ENCODE data around the gene EML1. TPM values are rescaled to one million over a fixed set of nuclear protein-coding genes. Genes with fewer than 3 reads are reported as not detected.

Gene EML1
- total RNA-seq, 1 experiment from 2014 or later, result 12.0 TPM

- Histone ChIP-seq H3K36me3 (ENCODE audit: low read depth, low read length) (no peaks in the 10 kb centered on the region), H3F3A (ENCODE audit: low read length, unreplicated experiment) (no peaks in the 10 kb centered on the region), H3K9ac (ENCODE audit: low read length) (no peak overlapping the region), H4K20me1 (ENCODE audit: low read length) (no peaks in the 10 kb centered on the region), H3K27ac (ENCODE audit: low read length) (no peak overlapping the region), H3K9me3 (ENCODE audit: low read length) (no peaks in the 10 kb centered on the region), H3K4me1 (ENCODE audit: insufficient read depth, low read length) (peaks cover 27% of the 10 kb centered on the region), H3K4me2 (ENCODE audit: low read length) (no peak overlapping the region), H3K79me2 (ENCODE audit: low read length) (no peaks in the 10 kb centered on the region), H3K27me3 (ENCODE audit: low read length) (no peaks in the 10 kb centered on the region), H2AFZ (ENCODE audit: low read length) (no peak overlapping the region), H3K9me2 (replicated peaks; ENCODE audit: low read length) (no peaks in the 10 kb centered on the region), H3K4me3 (ENCODE audit: low read length) (no peak overlapping the region)
- BruUV-seq (replicated peaks), result no TSS peak
- TF ChIP-seq EZH2phosphoT487 (IDR thresholded peaks at IDR 0.05; ENCODE audit: borderline replicate concordance, low read length) (no peak), CTCF (conservative IDR thresholded peaks at IDR 0.05; ENCODE audit: low read depth, low read length) (no peak), EZH2 (IDR thresholded peaks at IDR 0.05; ENCODE audit: low read length, unreplicated experiment) (no peak)
- no peak for DNase-seq
- intact Hi-C loops (cut with micrococcal nuclease), result no loop called here
- ChIA-PET POLR2A (ENCODE audit: unreplicated experiment) (no interaction called here), CTCF (no interaction called here)
- no peak for ATAC-seq
Measured at GRCh38 chr14:99780690-99781089, 12.5 kb upstream of the EML1 start.

DNA sequence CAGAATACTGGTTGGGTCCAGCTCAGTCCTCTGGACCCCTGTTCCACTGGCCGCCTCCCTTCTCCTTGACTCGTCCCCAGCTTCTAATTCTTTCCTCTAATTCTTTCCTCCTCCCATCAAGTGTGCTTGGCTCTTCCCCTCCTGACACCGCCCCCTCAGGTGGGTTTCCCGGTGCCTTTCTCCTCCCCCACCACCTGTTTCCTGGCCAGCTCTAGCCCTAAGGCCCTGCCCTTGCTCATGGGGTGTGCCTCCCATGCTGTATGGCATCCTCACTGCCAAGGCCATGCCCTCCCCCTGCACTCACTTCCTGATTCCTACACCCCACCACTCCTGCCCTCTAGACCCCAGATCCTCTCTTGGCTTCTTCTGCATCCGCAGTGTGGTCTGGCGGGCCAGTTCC, 12.1 kb upstream of the EML1 start:
- no peaks in the 10 kb centered on the region for H3K36me3 ChIP-seq (ENCODE audit: low read depth, low read length)
- H3K79me2 ChIP-seq (ENCODE audit: low read length), result no peaks in the 10 kb centered on the region
- intact Hi-C loops (cut with micrococcal nuclease), result no loop called here
- H3K27ac ChIP-seq (ENCODE audit: low read length), result no peak overlapping the region
- H2AFZ ChIP-seq (ENCODE audit: low read length), result no peak overlapping the region
- no peaks in the 10 kb centered on the region for H3F3A ChIP-seq (ENCODE audit: low read length, unreplicated experiment)
- no peak overlapping the region for H3K4me3 ChIP-seq (ENCODE audit: low read length)
- H3K4me2 ChIP-seq (ENCODE audit: low read length), result no peak overlapping the region
- H3K9me3 ChIP-seq (ENCODE audit: low read length), result no peaks in the 10 kb centered on the region
- H4K20me1 ChIP-seq (ENCODE audit: low read length), result no peaks in the 10 kb centered on the region
- ATAC-seq (no peak), DNase-seq (no peak)
- H3K27me3 ChIP-seq (ENCODE audit: low read length), result no peaks in the 10 kb centered on the region
- no TSS peak for BruUV-seq (replicated peaks)
- ChIA-PET POLR2A (ENCODE audit: unreplicated experiment) (no interaction called here), CTCF (no interaction called here)
- H3K4me1 ChIP-seq (ENCODE audit: insufficient read depth, low read length), result peaks cover 27% of the 10 kb centered on the region
- H3K9ac ChIP-seq (ENCODE audit: low read length), result no peak overlapping the region
- TF ChIP-seq EZH2 (IDR thresholded peaks at IDR 0.05; ENCODE audit: low read length, unreplicated experiment) (no peak), CTCF (conservative IDR thresholded peaks at IDR 0.05; ENCODE audit: low read depth, low read length) (no peak), EZH2phosphoT487 (IDR thresholded peaks at IDR 0.05; ENCODE audit: borderline replicate concordance, low read length) (no peak)
- H3K9me2 ChIP-seq (replicated peaks; ENCODE audit: low read length), result no peaks in the 10 kb centered on the region

GRCh38 chr14:99781853-99782610, 11.2 kb upstream of the EML1 start:
- Histone ChIP-seq H3K79me2 (ENCODE audit: low read length) (no peaks in the 10 kb centered on the region), H3K9me2 (replicated peaks; ENCODE audit: low read length) (no peaks in the 10 kb centered on the region), H3K9me3 (ENCODE audit: low read length) (no peaks in the 10 kb centered on the region), H3K4me1 (ENCODE audit: insufficient read depth, low read length) (peaks cover 20% of the 10 kb centered on the region), H3K36me3 (ENCODE audit: low read depth, low read length) (no peaks in the 10 kb centered on the region), H3F3A (ENCODE audit: low read length, unreplicated experiment) (no peaks in the 10 kb centered on the region), H3K27ac (ENCODE audit: low read length) (no peak overlapping the region), H3K4me3 (ENCODE audit: low read length) (no peak overlapping the region), H3K9ac (ENCODE audit: low read length) (no peak overlapping the region), H3K4me2 (ENCODE audit: low read length) (no peak overlapping the region), H4K20me1 (ENCODE audit: low read length) (no peaks in the 10 kb centered on the region), H2AFZ (ENCODE audit: low read length) (no peak overlapping the region), H3K27me3 (ENCODE audit: low read length) (no peaks in the 10 kb centered on the region)
- no peak for DNase-seq
- ChIA-PET POLR2A (ENCODE audit: unreplicated experiment) (no interaction called here), CTCF (no interaction called here)
- BruUV-seq (replicated peaks), result no TSS peak
- TF ChIP-seq EZH2phosphoT487 (IDR thresholded peaks at IDR 0.05; ENCODE audit: borderline replicate concordance, low read length) (no peak), EZH2 (IDR thresholded peaks at IDR 0.05; ENCODE audit: low read length, unreplicated experiment) (no peak), CTCF (conservative IDR thresholded peaks at IDR 0.05; ENCODE audit: low read depth, low read length) (no peak)
- intact Hi-C loops (cut with micrococcal nuclease), result no loop called here
- no peak for ATAC-seq

All from PC-3 (cell line).